Ishikawa (cell line): Measurements from ENCODE around the gene MPV17.

Source experiments
- CEBPB ChIP-seq: IDR thresholded peaks from 2 replicates; pipeline ENCODE4 v1.6.1; 2012
- CREB1 ChIP-seq: IDR thresholded peaks from 2 replicates; pipeline ENCODE4 v1.6.1; 2012; ENCODE audit warnings: low read depth
- EGR1 ChIP-seq: IDR thresholded peaks from 2 replicates; pipeline ENCODE4 v1.6.1; 2012
- EP300 ChIP-seq: IDR thresholded peaks from 2 replicates; pipeline ENCODE4 v1.6.1; 2012; ENCODE audit warnings: borderline replicate concordance
- FOXM1 ChIP-seq: IDR thresholded peaks from 2 replicates; pipeline ENCODE4 v1.6.1; 2012; ENCODE audit warnings: low read depth, borderline replicate concordance
- MAX ChIP-seq: IDR thresholded peaks from 2 replicates; pipeline ENCODE4 v1.6.1; 2012
- NFIC ChIP-seq: IDR thresholded peaks from 2 replicates; pipeline ENCODE4 v1.6.1; 2012
- RAD21 ChIP-seq: IDR thresholded peaks from 2 replicates; pipeline ENCODE4 v1.6.1; 2012; ENCODE audit warnings: low read depth
- REST ChIP-seq: IDR thresholded peaks from 2 replicates; pipeline ENCODE4 v1.6.1; 2012; ENCODE audit warnings: low read depth, mild to moderate bottlenecking
- TAF1 ChIP-seq: IDR thresholded peaks from 2 replicates; pipeline ENCODE4 v1.6.1; 2012; ENCODE audit warnings: low read depth, mild to moderate bottlenecking
- TCF12 ChIP-seq: IDR thresholded peaks from 2 replicates; pipeline ENCODE4 v1.6.1; 2012; ENCODE audit warnings: low read depth
- TEAD4 ChIP-seq: IDR thresholded peaks from 2 replicates; pipeline ENCODE4 v1.6.1; 2012
- USF1 ChIP-seq: IDR thresholded peaks from 2 replicates; pipeline ENCODE4 v1.6.1; 2012
- YY1 ChIP-seq: IDR thresholded peaks from 2 replicates; pipeline ENCODE4 v1.6.1; 2012; ENCODE audit warnings: low read depth
- ZBTB7A ChIP-seq: IDR thresholded peaks from 2 replicates; pipeline ENCODE4 v1.6.1; 2012; ENCODE audit warnings: low read depth

Gene MPV17

GRCh38 chr2:27264753-27265535 lies 58.0 kb downstream of the MPV17 start:
- TF ChIP-seq USF1 = peak; percentile 87
- no peak for TF ChIP-seq CEBPB
- 0 out of 2 replicates have a peak, but pooled peaks have one; percentile 36 for TF ChIP-seq TCF12
- peak; percentile 32; the same call in 1 of the 2 replicates for TF ChIP-seq RAD21
- TF ChIP-seq TAF1 = no peak
- no peak for TF ChIP-seq CREB1
- peak; percentile 95 for TF ChIP-seq MAX
- TF ChIP-seq TEAD4 = no peak
- peak; percentile 69; the same call in 1 of the 2 replicates for TF ChIP-seq ZBTB7A
- TF ChIP-seq FOXM1 = no peak
- TF ChIP-seq YY1 = peak; percentile 77

GRCh38 chr2:27264253-27264752 lies 58.6 kb downstream of the MPV17 start:
- no peak for TF ChIP-seq CEBPB
- TF ChIP-seq TCF12 = 0 out of 2 replicates have a peak, but pooled peaks have one; percentile 15
- peak; percentile 7; the same call in 1 of the 2 replicates for TF ChIP-seq MAX

- TF ChIP-seq REST (no peak), ZBTB7A (peak; percentile 3; the same call in 1 of the 2 replicates), NFIC (no peak), EGR1 (no peak), MAX (0 out of 2 replicates have a peak, but pooled peaks have one; percentile 9), EP300 (no peak), FOXM1 (no peak), USF1 (no peak), YY1 (no peak), RAD21 (no peak)
Observed at GRCh38 chr2:27263287-27264252, 59.3 kb downstream of the MPV17 start.

GRCh38 chr2:27262379-27263286 lies 60.3 kb downstream of the MPV17 start, which contains the start of gene SLC30A3:
Gene SLC30A3 (minus strand): TSS chr2:27263047. CDS start chr2:27262906, 141 bp downstream.
- TF ChIP-seq YY1 (no peak), EP300 (peak; percentile 8; the same call in 1 of the 2 replicates), ZBTB7A (peak; percentile 71)

- TF ChIP-seq EP300 (no peak), TEAD4 (no peak), CREB1 (no peak), NFIC (no peak), CEBPB (no peak), RAD21 (no peak), TAF1 (no peak), TCF12 (no peak), YY1 (no peak), FOXM1 (no peak), MAX (no peak), EGR1 (no peak)
Observed at GRCh38 chr2:27261926-27262298, 61.0 kb downstream of the MPV17 start.

- TF ChIP-seq TCF12 (no peak), YY1 (no peak), NFIC (no peak), TEAD4 (no peak), RAD21 (no peak), MAX (no peak), CEBPB (no peak), EGR1 (no peak), ZBTB7A (no peak), CREB1 (no peak), REST (no peak), EP300 (no peak), TAF1 (no peak)
Observed at GRCh38 chr2:27261241-27261925, 61.5 kb downstream of the MPV17 start.
